Stimulated activated CD4-positive, alpha-beta T cell treated with anti-CD3 and anti-CD28 coated beads, Interleukin-4, amount 100 ng/mL, for 24 hours (primary cell): ENCODE results near the gene FCER2.

Experiments used
- DNase-seq: peaks from one replicate; pipeline ENCODE4 v3.0.0-alpha.2; 2020

The FCER2 gene

GRCh38 chr19:7732045-7732444 lies 30.1 kb upstream of the FCER2 start, which contains the start of gene CLEC4G:
Gene CLEC4G (minus strand): TSS chr19:7732110. CDS start chr19:7732102, 8 bp downstream.
- no peak for DNase-seq

- no peak for DNase-seq
Measured at GRCh38 chr19:7731615-7732014, 29.7 kb upstream of the FCER2 start.

- DNase-seq = no peak
Measured at GRCh38 chr19:7731218-7731595, 29.3 kb upstream of the FCER2 start.

GRCh38 chr19:7730286-7731217 lies 28.6 kb upstream of the FCER2 start:
- no peak for DNase-seq

- no peak for DNase-seq
Measured at GRCh38 chr19:7729831-7730285, 27.9 kb upstream of the FCER2 start.

GRCh38 chr19:7729211-7729610 lies 27.3 kb upstream of the FCER2 start:
- no peak for DNase-seq

GRCh38 chr19:7725791-7726190 lies 23.9 kb upstream of the FCER2 start:
- DNase-seq = no peak

GRCh38 chr19:7722231-7722651 lies 20.3 kb upstream of the FCER2 start:
- no peak for DNase-seq

GRCh38 chr19:7720351-7720750 lies 18.4 kb upstream of the FCER2 start:
- no peak for DNase-seq

- DNase-seq = no peak
Measured at GRCh38 chr19:7718668-7719067, 16.7 kb upstream of the FCER2 start.

GRCh38 chr19:7716762-7717161 lies 14.8 kb upstream of the FCER2 start:
- no peak for DNase-seq

- DNase-seq = no peak
Measured at GRCh38 chr19:7715671-7716070, 13.7 kb upstream of the FCER2 start.

- DNase-seq = no peak
Measured at GRCh38 chr19:7710616-7711015, 8.7 kb upstream of the FCER2 start.

- no peak for DNase-seq
Measured at GRCh38 chr19:7709932-7710460, 8.1 kb upstream of the FCER2 start.

GRCh38 chr19:7706955-7707456 lies 5.1 kb upstream of the FCER2 start:
- no peak for DNase-seq

GRCh38 chr19:7706188-7706954 lies 4.4 kb upstream of the FCER2 start:
- DNase-seq = no peak

GRCh38 chr19:7705387-7706187 lies 3.7 kb upstream of the FCER2 start:
- peak; percentile 82 for DNase-seq

GRCh38 chr19:7704280-7705060 lies 2.5 kb upstream of the FCER2 start:
- no peak for DNase-seq

- DNase-seq = no peak
Measured at GRCh38 chr19:7703332-7703731, 1.4 kb upstream of the FCER2 start.

GRCh38 chr19:7701049-7701653 lies 780 bp downstream of the FCER2 start:
- DNase-seq = no peak
